GM18507 (cell line): ENCODE results near the gene CREB1.
A peak's percentile ranks its signal among the peaks of the same experiment; 100 is the strongest.
"Not testable (repeated sequence)": the region's sequence is repeated elsewhere in the genome, so short reads cannot be mapped to it uniquely, and the experiment has no call there.

ENCODE experiments used
- DNase-seq: peaks from one replicate; pipeline ENCODE4 v3.0.0; 2011; ENCODE audit warnings: low read depth; ENCODE audit not compliant: insufficient read length; ENCODE audit errors: extremely low spot score
- FAIRE-seq: peaks from 2 replicates; lab custom pipeline; 2011; peaks lifted over from hg19 to GRCh38; lab: Jason Lieb, UNC

CREB1 gene

DNA sequence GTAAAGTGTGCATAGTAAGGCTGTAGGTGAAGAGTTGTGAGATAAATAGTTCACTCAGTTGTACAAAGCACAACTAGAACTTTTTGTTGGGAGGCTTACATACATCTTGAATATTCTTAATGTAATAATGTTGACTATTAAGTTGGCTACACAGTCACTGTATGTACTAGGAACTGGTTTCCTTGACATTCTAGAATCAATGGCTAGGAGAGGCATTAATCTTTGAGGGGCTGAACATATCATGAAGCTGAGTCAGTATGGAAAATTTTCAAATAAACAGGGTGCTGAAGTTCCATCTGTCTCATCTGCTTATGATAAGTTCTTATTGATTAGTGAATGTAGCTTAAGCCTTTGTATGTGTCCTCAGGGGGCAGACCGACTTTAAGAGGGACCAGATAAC, 72.0 kb downstream of the CREB1 start:
- FAIRE-seq (no peak), DNase-seq (no peak)

DNA sequence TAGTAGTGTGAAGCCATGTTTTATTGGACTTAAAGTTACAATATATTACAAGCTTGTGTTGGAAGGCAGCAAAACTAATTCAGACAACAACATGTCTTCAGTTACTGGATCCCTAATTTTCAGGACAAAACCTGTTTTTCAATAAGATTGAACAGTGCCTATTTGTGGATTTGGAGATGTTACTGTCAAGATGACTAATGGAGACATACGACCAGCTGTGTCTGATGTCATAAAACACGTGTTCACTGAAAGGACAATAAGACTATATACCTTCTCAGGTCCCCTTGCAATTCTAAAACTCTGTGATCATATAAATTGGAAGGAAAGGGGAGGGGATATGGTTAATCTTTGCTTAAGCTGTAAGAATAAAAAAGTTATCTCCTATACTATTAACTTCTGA, 73.7 kb downstream of the CREB1 start:
- DNase-seq (no peak), FAIRE-seq (no peak)

- FAIRE-seq, result no peak
- no peak for DNase-seq
Observed at GRCh38 chr2:207606399-207606798, 76.6 kb downstream of the CREB1 start.

DNA sequence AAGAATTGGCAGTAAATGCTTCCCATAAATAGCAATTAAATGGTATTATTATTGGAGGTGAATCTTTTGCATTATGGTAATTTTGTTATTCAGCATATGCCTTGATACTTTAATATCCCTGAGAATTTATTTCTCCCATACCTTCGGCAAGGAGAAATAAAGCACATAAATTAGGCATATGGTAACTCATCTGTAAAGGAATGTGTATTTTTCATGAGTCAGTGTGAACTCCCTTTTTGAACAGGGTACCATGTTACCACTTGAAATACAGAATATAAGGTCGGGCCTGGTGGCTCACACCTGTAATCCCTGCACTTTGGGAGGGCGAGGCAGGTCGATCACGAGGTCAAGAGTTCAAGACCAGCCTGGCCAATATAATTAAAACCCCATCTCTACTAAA, 77.1 kb downstream of the CREB1 start:
- no peak for DNase-seq
- no peak for FAIRE-seq

DNA sequence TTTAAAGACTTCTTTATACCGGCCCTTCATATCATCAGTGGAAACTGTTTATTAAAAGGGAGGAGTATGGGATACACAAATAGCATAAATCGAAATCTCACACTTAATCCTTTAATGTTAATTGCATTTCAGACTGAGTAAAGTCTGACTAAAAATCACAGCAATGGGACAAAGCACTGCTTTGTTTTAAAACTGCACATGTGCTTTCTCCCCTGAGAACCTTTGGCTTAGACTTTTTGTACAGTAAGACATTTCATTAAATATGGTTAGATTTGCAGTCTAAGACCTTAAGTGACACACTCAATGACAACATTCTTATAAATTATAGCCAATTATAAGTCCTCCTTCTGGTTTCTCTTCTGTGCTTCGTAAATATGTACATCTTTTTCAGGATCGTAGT, 83.0 kb downstream of the CREB1 start:
- FAIRE-seq (no peak), DNase-seq (no peak)

- no peak for FAIRE-seq
- DNase-seq, result no peak
Observed at GRCh38 chr2:207614824-207615223, 85.1 kb downstream of the CREB1 start.

GRCh38 chr2:207616185-207616584, 86.4 kb downstream of the CREB1 start:
- FAIRE-seq, result no peak
- DNase-seq, result no peak

- no peak for DNase-seq
- no peak for FAIRE-seq
Observed at GRCh38 chr2:207617011-207617671, 87.4 kb downstream of the CREB1 start.

GRCh38 chr2:207619764-207620203, 90.0 kb downstream of the CREB1 start:
- no peak for DNase-seq
- FAIRE-seq, result peak; percentile 49

DNA sequence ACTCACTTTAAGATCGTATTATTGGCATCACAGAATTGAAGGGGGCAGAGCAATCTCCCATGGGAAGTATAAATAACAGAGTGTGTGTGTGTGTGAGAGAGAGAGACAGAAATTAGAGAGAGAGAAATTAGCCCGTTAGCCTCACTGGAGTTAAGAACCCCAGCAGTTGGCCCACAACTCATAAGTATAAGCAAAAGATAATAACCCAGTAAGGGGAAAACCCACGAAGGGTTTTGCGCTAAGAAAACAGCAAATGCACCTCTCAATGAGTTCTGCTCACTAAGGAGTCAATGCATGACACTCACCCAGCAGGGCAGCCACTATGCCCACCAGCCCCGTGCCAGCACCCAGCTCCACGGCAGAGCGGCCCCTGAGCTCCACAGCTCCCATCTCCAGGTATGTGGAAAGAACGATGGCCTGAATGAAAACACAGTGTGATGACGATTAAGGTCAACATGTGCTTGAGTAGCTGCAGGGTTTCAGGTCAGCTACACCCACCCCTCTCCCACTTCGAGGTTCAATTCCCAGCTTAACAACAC, 91.8 kb downstream of the CREB1 start:
- DNase-seq, result no peak

DNA sequence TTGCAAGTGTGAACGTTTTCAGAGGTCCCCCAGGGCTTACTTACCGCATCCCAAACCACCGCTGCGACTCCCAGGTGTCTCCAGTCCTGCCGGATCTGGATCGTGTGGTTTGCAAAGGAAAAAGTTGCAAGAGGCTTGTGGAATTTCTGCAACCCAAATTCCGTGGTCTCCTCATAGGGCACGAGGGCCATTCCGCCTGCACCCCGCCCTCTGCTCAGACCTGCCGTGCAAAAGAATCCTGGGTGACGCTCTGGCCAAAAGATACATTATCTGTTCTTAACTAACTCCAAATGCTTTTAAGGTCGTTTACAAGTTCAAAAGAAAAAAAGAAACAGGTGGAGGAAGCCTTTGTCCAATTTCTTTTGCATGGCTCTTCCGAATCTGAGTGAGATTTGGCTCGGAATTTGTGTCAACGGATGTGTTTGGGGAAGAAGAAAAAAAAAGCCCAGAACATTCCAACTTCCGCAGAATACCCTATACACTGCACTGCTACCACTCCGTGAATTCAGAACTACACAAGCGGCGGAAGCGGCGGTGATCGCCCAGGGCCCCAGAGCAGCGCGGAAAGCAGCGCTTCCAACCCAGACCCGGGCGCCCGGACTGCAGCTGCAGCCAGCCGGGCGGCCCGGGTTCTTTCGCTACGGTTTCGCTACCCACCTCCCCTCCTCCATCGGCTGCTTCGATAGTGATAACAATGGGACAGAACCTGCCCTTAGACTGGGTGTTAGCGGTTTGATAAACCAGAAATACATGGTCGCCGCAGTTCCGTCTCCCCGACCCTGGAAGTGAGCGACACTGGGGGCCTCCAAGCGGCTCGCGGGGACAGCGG, 94.6 kb downstream of the CREB1 start:
- DNase-seq (no peak), FAIRE-seq (peak; percentile 63)

More for the DNA sequence above, 91.8 kb downstream of the CREB1 start:
- FAIRE-seq, result no peak

DNA sequence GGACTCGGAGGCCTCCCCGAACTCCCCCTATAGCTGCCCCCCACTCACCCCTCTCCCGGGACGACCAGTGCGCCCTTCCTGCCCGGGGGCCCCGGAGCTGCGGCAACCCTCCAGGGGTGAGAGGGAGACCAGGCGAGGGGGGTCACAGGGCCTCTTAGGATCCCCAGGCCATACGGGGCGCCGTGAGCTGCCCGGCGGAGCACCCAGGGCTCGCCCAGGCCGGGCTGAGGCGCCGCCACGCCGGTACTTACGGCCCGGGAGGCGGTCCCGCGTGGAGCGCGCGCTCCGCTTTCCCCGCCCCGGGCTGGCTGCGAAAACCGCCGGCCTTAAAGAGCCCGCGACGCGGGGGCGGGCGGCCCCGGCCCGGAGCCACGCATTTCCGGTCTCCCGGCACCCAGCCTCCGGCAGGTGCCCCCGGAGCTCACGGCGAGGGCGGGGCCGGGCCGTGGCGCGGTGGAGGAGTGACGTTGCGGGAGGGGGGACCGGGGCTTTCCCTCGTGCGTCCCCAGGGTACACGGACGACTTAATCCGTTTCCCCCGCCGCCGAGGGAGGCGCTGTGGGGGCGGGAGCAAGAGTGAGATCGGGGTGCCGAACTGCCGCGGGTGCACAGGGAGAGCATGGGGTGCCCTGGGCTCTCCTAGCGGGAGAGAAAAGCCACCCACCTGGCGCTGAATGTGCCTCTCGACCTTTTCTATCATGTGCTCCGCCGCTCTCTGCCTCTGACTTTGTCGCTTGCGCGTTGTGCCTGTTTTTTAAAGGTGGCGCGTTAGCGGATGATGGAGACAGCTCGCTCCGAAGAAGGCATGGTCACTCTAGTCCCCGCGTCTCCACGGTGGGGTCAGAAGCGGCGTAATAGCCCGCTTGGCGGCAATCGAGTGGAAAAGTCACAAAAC, 95.5 kb downstream of the CREB1 start, which contains the start of gene METTL21A:
Gene METTL21A, minus strand, starts transcription at position 381 of the 894 bp plus-strand sequence. CDS start 1,019 bp downstream, outside the sequence.
- FAIRE-seq, result peak; percentile 89
- peak; percentile 87 for DNase-seq

- no peak for FAIRE-seq
- no peak for DNase-seq
Observed at GRCh38 chr2:207629553-207629952, 99.8 kb downstream of the CREB1 start.

DNA sequence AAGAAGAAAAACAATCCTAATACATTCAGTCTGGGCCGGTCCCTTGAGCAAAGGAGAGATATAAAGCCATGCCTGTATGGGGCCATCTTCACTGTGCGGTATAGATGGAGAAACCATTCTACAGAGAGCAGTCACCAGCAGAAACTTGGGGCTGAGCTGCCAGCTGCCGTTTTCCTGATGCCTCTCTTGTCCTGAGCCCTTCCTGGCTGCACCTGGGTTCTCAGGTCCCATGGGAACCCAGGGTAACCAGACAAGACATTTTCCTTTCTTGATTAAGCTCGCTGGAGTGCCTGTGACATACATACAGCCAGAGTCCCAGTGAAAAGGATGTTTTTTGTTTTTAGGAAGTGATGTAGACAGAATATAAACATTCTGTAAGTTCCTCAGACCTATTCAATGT, 100.7 kb downstream of the CREB1 start:
- no peak for DNase-seq
- FAIRE-seq, result no peak

DNA sequence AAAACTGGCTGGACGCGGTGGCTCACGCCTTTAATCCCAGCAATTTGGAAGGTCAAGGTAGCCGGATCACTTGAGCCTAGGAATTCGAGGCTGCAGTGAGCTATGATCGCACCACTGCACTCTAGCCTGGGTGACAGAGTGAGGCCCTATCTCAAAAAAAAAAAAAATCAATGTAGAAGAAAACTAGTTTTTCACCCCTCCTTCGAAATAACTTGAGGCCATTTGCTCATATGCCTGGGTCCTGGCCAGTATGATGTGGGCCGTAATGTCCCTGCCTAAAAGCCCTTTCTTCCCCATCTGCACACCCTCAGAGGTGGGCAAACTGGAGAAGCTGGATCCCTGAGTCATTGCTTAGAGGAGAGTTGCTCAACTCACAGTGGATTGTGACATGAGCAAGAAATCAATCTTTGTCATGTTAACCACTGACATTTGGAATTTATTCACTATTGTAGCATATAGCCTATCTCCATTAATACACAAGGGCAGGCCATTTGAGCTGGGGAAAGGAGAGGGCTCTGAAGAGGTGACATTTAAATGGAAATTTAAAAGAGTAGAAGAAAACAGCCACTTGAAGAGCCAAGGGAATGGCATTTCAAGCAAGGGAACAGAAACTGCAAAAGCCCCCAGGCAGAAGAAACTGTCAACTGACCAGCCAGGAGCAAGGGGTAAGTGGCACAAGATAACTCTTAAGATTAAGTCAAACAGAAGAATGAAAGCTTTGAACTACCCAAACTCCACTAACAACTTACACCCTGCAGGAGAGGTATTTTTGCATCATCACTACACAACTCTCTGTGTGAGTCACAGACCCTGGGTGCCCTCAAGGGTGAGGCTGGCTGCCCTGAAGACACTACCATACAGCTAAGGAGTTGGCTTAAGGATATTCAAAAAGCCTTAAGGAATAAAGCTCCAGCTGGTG, 103.1 kb downstream of the CREB1 start:
- DNase-seq (no peak), FAIRE-seq (no peak)

DNA sequence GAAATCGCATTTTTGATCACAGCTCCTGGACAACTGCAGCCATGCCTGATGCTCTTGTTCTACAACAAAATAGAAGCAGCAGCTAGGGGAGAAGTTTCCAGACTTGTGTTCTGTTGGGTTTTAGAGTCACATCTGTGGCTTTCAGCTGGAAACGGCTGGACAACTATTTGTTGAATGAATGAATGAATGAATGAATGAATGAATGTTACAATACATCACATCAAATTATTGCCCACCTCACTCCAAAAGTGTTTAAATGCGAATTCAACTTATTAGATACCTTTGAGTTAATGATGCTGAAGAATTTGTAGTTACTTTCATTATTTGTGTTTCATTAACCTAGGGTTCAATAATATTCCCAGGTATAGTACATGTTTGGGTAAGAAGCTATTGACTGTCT, 103.9 kb downstream of the CREB1 start:
- no peak for FAIRE-seq

DNA sequence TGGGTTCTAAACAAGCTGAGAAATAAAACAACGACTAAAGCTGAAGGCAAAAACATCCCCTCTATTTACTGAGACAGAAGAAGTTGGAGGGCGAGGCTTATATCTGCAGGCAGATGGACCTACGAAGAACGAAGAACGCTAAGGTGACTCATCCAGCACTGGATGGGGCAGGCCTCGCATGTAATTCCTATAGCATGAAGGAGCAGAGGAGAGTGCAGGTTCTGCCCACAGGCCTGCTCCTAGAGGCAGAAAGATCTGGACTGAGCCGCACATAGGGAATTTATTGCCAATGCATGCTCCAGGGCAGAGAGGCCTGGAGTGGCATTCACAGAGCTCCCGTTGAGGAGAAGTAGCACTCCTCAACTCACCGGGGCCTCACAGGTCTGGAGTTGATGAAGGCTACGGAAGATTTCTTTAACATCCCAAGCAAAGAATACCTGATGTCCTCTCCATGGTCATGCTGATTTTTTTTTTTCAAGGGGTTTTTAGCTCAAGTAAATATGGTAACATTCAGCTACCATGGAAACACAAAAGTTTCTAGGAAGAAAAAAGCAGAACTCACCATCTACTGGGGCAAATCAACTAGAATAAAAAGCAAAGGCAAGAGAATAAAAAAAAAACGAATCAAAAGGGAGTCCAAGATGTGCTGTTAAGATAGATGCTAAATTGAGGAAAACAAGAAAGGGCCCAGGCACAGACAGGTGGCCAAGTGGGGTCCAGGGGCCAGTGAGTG, 105.9 kb downstream of the CREB1 start:
- FAIRE-seq (no peak), DNase-seq (no peak)

More for the DNA sequence above, 103.9 kb downstream of the CREB1 start:
- DNase-seq, result no peak

GRCh38 chr2:207639288-207639687, 109.5 kb downstream of the CREB1 start:
- not testable (repeated sequence) for DNase-seq, FAIRE-seq
